Measurements from ENCODE around the gene PFKL.

DNA sequence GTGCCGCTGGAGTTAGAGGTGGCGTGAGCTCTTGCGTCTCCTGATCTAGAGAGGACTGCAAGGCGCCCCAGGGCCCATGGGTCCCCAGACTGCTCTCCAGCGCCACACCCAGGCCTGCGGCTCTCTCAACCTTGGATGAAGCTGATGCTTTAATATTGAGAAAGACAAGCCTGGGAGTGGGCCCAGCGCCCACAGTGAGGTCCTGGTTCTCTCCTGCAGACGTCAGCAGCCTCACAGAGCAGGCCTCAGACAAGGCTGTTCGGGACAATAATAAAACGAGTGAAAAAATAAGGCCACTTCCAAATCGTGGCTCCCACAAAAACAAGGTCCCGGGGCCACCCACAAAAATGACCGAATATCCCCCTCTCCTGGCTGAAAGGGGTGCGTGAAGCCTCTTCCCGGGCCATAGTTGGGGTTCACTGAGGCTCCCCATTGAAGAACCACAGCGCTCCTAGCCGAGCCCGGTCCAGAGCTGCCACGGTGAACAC is 32.2 kb upstream of the PFKL start:
- TF ChIP-seq, protein P1, sequence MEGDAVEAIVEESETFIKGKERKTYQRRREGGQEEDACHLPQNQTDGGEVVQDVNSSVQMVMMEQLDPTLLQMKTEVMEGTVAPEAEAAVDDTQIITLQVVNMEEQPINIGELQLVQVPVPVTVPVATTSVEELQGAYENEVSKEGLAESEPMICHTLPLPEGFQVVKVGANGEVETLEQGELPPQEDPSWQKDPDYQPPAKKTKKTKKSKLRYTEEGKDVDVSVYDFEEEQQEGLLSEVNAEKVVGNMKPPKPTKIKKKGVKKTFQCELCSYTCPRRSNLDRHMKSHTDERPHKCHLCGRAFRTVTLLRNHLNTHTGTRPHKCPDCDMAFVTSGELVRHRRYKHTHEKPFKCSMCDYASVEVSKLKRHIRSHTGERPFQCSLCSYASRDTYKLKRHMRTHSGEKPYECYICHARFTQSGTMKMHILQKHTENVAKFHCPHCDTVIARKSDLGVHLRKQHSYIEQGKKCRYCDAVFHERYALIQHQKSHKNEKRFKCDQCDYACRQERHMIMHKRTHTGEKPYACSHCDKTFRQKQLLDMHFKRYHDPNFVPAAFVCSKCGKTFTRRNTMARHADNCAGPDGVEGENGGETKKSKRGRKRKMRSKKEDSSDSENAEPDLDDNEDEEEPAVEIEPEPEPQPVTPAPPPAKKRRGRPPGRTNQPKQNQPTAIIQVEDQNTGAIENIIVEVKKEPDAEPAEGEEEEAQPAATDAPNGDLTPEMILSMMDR (conservative IDR thresholded peaks at IDR 0.05 in 1 of 2, IDR thresholded peaks at IDR 0.05 in 1 of 2; ENCODE audit: low read depth in 1 of 2, low read length in 2 of 2): no peak
- no peak for TF ChIP-seq EZH2 (IDR thresholded peaks at IDR 0.05; ENCODE audit: low read length, missing control alignments)
